ENCODE data around the gene GAD1. TPM values are rescaled to one million over a fixed set of nuclear protein-coding genes. Genes with fewer than 3 reads are reported as not detected.

GAD1 gene
- polyA plus RNA-seq, 10 donors, result 0.28 to 2.8 (median 0.79) TPM

DNA sequence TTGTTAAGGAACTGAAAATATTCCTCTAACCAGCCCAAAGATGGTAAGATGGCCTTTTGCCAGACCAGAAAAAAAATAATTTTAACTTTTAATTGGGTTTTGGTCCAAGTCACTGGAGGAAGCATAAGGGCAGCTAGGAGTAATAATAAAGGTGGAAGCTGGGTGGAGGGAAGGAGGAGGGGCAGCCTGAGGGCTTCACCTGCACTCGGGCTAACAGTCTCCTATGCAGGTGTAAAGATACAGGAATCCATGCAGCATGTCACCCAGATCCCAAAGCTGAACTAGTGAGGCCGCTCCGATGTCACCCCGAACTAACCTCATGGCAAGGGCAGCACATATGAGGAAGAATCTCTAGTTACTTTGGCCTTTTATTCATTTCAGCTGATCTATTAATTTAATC lies 75.2 kb downstream of the GAD1 start:
- no peak for DNase-seq

GRCh38 chr2:170892391-170892951 lies 75.8 kb downstream of the GAD1 start:
- DNase-seq, result peak in 1 of 3 donors; percentile 13

DNA sequence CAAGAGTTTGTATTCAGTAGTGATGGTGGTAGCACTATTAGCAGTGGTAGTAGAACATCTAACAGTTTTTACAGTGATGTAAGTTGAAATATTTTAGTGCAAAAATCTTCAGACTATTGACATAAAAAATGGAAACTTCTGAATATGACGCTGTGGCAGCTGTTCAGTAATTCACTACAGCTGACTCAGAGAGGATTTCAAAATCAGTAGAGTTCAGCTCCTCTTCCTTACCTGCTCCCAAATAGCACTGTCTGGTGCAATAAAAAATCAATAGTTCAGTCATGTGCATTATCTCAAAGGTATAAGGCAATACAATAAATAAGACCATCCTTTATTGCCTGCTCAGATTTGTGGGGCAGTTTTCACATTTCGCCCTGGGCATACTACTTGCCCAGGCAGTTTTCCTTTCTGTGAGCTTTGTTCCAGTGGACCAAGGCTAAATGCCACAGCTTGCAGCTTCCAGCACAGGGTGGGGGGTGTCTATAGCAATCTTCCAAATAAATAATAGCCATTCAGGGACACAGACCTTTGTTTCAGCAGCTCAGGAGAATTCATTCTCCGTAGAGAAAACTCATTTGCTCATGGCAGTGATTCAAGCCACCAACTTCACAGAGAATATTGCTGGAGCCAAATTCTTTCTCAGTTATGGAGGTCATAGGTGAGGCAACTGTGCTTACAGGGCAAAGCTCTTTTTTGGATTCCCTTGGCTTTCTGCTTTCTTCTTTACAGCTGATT lies 78.5 kb downstream of the GAD1 start:
- DNase-seq, result peak in 2 of 3 donors; percentile 7 to 26

DNA sequence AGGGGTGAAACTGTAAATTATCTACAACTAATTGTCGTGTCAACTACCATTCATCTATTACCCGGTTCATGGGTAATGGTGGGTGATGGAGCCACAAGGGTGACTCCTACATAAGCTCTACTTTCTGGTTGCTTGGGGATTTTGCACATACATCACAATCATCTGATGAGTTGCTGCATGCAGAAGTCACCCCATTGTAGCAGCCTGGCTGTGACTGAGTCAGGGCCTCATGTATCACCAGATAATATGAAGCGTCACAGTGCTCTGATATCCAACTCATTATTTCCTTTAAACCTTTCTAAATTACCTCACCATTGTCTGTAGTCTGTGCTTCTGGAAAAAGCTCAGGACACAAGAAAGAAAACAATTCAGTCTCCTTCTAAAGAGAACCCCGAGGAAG lies 79.9 kb downstream of the GAD1 start:
- no peak for DNase-seq

GRCh38 chr2:170897108-170897507 lies 80.4 kb downstream of the GAD1 start:
- DNase-seq, result no peak

GRCh38 chr2:170905864-170906263 lies 89.2 kb downstream of the GAD1 start:
- DNase-seq, result no peak

Other genes with a start within 250 kb of the GAD1 start
- 1 to 10 TPM; 3.0 to 7.1 (median 5.1) TPM for gene SP5, start 101.5 kb upstream of the GAD1 start, polyA plus RNA-seq (ENCODE audit: insufficient read length in 10 of 10)
- gene ERICH2, start 46.5 kb upstream of the GAD1 start, polyA plus RNA-seq (ENCODE audit: insufficient read length in 10 of 10), result 1 to 10 TPM in 6 of 10 donors, under 1 TPM in 4; 0.42 to 1.5 (median 1.1) TPM
- 10 to 100 TPM; 66.6 to 84.8 (median 70.6) TPM for gene GORASP2, start 112.4 kb downstream of the GAD1 start, polyA plus RNA-seq (ENCODE audit: insufficient read length in 10 of 10)

Measured in muscle of back (tissue), 11 donors.